NCI-H2196 (cell line): ENCODE results near the gene GLRA3.
"Not testable (repeated sequence)": the region's sequence is repeated elsewhere in the genome, so short reads cannot be mapped to it uniquely, and the experiment has no call there.

Experiments
- DNase-seq: peaks from one replicate; lab custom pipeline; 2025; ENCODE audit not compliant: unreplicated experiment; lab: John Stamatoyannopoulos, UW

GLRA3 gene

DNA sequence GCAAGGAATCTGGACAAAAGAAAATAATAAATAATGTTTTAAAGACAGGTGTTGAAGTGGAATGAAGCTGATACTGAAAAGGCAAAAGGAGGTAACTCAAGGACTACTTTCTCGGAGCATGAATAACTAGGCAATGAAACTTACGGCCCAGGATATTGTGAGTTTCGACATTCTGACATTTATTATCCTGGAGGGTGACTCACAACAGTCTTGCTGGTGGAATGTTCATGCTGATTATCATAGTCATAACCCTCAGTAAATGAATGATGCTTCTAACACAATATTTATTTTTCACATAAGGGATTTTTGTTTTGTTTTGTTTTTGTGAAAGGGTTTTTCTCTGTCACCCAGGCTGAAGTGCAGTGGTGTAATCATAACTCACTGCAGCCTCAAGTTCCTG, 159.8 kb downstream of the GLRA3 start:
- DNase-seq, result no peak

DNA sequence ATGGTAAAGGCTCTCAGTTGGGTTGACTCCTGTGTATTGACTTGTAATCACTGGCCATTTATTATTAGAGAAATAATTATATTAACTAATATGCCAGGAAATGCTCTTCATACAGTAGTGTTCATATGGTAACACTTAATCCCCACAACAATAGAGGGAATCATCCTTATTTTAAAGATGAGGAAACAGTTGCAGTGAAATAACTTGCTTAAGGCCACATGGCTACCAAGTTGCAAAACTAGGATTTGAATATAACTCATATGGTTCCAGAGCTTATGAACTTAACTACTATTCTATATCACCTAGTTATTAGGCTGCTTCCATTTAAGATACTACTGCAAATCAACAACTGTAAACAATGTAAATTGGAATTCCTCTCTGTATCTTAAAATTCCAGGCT, 163.2 kb downstream of the GLRA3 start:
- DNase-seq, result no peak

DNA sequence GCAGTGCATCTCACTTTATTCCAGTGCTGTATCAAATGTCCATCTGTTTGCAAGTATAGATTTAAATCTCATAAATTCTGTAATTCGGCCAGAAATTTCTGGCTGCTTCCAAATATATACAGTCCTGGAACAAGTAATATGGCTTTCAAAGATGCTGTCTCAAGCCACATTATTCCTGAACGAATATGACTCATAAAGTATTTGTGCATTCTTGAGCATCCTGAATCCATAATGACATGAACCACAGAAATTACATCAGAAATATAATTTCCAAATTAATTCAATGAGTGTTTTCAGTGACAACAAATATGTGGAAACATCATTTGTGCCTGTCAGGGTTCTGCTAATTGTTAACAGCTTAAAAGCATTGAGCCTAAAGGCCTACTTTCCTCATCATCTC, 165.8 kb downstream of the GLRA3 start:
- no peak for DNase-seq

DNA sequence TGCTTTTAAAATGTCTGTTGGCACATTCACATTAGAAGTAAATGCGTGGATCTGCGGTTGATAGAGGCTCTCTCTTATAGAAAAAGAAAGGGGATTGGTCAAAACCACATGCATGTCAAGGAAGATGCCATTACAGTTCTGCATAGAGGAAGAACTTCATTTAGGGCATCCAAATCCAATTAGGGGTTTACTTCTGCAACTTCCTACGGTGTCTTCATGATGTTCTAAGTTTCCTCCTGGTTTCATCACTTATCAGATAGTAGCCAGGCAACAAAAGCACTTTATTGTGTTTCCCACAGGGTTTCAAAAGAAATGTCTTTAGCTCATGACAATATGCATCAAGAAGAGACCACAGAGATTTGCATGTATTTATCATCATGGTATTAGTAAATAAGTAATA, 170.8 kb downstream of the GLRA3 start:
- no peak for DNase-seq

DNA sequence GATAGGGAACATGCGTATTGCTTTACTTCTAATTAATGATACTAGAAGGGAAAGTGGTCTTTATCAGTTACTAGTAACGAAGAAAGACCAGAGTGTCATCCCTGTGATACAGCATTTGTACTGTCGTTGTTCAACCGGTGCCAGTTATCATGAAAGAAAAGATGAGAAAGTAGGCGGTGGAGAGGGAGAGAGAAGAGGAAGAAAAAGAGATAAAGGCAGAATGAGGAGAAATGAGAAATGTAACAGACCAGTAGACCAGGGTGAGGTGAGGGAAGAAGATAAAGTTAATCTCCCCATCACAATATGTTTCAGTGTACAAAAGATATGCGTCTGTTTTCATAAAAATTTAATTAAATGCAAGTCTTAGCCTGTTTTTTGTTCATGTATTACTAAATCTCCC, 171.6 kb downstream of the GLRA3 start:
- no peak for DNase-seq

DNA sequence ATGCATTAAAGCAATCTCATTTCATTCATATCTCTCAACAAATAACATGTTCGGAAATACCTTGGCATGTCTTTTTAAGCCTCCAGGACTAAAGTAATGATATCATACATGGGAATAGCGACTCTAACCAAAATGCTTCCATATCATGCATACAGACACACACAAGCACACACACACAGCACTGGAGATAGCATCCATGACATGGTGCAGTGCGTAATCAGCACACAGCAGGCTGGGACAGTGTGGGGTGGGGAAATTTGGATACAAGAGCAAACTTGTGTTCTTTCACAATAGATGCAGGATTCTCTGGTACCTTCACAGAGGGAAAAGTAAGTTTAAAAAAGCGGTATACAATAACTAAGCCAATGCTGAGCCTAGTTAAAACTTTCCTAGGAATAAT, 174.4 kb downstream of the GLRA3 start:
- DNase-seq, result no peak

DNA sequence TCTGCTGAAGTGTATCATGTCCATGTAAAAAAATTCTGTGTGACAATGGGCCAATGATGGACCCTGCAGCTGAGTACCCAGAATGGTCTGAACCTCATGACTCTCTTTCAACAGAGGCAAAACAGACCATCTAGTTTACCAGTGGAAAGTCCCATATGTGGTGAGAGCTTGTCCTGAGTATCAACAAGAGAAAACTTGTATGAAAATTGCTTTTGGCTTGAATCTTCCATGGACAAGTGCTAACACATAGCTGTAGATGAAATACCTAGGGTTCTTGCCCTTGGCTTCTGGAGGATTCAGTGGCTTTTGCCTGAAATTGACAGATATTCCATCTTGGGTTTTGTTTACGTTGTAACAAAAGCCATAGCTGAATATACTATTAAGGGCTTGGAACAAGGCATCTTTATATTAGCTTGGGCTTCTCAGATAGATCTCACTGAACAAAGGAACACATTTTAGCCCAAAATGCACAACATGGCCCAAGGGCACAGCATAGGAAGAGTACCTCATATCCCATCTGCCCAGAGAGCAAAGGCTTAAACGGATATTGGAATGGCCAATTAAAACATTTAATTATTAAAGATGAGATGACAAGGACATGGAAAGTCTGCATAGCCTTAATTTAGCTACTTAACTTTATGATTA, 178.2 kb downstream of the GLRA3 start:
- DNase-seq, result no peak

DNA sequence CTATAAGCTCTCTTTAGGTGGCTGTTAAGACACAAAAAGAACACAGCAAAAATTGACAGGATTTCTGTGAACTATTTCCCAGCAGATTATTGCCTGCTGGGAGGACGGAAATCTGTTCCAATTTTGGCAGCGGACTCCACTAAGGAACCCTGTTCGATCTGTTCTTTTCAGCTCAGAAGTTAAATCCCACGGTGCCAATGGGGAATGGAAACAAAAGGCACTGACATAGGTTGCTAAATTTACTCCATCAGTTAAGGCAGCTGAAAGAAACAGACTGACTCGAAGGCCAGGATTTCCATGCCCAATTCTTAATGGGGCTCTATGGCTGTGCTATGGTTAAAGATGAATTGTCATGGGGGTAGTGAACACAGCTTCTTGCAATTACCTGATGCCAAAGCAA, 180.2 kb downstream of the GLRA3 start:
- no peak for DNase-seq

DNA sequence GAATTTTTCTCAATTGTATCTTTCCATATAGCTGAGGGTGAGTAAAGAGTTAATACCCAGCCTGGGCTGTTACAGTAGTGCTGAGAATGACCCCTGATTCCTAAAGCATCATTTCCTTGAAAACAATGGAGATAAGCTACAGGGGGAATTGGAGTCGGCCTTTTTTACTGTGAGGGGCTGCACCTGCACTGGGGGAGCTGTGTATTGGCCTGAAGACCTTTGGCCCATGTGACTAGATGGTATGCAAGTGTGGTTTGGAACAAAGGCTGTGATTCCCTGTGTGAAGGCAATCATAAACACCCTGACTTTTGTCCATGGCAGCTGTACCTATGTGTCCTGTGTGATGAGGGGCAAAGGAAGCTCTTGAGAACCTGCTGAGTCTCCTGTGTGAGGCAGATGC, 182.7 kb downstream of the GLRA3 start:
- DNase-seq, result no peak

DNA sequence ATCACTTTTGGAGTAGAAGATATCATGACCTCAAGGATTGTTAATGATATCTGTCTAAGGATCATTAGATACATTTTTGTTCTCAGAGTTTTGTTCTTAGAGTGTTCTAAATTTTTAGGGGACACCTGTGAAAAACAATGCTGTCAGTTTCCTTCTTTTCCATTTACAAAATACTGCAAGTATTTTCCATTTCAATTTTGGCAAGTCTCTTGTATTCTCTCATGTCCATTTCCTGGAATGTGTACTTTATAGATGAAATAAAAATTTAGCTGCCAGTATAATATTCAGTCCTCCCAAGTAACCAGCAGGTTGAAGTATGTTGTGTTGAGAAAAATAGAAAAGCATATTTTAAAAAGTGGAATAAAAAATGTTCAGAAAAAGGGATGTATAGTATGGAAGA, 188.9 kb downstream of the GLRA3 start:
- no peak for DNase-seq

DNA sequence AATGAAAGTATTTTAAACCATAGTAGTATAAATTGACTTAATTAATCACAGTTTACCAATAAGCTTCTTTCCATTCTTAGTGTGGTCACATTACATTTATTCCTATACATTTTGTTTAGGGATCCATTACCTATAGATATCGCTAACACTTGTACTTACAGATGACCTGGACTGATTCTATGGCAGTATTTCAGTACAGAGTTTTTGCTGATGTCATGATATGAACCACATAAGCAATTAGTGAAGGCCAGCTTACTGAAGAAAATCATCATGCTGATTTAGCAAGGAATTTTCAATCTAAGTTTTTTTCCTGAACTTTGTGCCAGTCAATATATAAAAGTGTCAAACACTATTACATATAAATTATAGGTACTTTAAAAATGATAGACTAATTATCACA, 193.3 kb downstream of the GLRA3 start:
- no peak for DNase-seq

DNA sequence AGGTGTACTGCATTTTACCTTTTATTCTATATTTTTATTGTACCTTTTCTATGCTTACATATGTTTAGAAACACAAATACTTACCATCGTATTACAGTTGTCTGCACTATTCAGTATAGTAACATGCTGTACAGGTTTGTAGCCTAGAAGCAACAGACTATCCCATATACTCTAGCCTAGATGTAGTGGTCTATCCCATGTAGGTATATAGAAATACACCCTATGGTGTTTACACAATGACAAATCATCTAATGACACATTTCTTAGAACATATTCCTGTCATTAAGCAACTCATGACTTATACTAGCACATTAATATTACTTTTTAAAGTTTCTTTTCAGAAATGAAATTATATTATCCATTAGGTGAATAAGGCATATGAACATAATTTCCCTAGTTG, 195.6 kb downstream of the GLRA3 start:
- no peak for DNase-seq

DNA sequence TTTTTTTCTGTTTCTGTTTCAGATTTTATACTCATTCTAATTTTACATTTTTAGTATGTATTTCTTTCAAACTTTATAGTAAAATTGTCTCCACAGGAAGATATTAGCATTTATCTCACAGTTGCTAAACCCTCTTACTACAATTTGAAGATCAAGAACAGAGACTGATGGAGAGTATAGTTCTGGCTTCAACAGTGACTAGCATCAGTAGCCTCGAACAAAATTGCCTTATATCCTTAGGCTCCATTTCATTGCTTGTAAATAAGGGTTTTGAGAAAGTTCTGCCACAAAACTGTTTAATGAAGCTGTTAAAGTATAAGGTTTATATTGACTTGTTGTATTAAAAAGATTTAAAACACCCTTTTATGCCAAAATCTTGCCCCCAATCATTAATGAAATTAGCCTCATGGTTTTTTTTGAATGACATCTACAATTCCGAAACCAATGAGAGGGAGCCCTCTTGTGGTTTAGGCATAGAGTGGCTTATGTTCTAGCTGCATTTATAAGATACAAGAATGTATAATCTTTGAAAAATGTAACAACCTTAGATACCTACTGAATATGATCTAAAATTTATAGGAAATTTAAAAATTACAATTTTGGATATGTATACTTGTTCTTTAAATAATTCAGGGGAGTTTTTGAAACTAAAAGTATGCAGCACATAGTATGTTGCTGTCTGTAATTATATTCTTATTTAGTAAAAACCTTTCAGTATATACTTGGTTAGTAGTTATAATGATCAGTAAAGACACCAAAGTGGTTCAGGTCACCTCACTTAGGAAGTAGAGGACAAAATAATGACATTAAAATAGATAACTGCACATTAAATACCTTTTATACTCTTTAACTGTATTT, 196.9 kb downstream of the GLRA3 start:
- DNase-seq, result no peak

DNA sequence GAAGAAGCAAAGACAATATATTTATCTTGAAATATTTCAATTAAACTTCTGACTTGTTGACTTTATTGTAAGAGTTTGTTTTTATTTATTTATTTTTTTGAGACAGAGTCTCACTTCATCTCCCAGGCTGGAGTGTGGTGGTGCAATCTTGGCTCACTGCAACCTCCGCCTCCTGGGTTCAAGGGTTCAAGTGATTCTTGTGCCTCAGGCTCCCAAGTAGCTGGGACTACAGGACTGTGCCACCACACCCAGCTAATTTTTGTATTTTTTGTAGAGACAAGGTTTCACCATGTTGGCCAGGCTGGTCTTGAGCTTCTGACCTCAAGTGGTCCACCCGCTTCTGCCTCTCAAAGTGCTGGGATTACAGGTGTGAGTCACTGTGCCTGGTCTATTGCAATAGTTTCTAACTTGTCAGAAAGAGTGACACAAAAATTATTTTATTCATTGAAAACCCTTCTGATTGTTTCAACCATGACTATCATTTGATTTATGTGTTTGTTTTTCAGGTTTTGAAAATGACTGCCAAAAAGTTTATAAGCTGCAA, 199.1 kb downstream of the GLRA3 start:
- DNase-seq, result not testable (repeated sequence)

DNA sequence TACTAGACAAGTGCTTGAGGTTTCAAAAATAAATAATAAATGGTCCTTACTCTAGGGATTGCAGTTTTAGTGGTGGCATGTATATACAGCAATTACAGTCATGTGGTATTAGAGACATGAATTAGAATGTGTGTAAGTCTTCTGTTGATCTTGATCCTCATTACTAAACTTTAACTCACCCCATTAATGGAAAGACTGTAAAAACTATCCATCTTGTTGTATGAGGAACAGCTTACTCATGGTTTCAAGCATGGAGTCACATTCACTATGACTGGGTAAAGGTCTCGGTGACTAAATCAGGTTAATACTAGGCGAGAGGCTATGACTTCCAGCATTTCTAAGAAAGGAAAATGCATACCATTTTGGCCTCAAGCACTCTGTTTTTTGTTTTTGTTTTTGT, 199.8 kb downstream of the GLRA3 start:
- no peak for DNase-seq

DNA sequence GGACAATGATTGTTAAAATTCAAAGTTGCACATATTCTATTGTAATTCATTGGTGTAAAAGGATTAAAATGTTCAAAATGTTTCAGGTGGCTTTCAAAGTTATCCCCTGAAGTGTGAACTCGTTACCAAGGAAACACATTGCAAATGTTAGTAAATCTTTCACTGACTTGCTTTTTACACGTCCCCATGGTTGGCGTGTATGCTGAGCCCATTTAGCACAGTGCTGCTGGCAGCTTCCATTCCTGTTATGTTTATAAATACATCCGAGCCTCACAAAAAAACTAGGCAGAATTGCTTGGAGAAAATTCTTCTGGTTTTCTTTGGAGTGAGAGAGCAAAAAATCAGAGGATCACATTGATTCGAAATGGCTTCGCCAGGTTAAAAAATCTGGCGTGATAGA, 200.9 kb downstream of the GLRA3 start:
- no peak for DNase-seq

DNA sequence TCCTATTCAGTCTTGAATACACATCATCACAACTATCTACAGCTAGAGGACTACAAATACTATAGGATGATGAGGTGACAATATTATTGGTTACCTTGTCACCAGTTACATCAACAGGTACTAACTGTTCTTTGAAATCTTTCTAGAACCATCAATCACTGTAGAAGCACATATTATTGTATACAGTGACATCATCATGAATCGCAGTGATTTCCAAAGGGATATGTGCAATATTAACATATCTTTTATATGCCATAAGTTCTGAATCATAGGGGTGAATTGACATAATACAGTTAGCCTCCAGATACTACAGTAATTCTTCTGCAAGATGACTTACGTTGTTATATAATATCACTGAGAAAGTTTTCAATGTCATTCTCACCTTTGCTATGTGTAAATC, 201.6 kb downstream of the GLRA3 start:
- no peak for DNase-seq

DNA sequence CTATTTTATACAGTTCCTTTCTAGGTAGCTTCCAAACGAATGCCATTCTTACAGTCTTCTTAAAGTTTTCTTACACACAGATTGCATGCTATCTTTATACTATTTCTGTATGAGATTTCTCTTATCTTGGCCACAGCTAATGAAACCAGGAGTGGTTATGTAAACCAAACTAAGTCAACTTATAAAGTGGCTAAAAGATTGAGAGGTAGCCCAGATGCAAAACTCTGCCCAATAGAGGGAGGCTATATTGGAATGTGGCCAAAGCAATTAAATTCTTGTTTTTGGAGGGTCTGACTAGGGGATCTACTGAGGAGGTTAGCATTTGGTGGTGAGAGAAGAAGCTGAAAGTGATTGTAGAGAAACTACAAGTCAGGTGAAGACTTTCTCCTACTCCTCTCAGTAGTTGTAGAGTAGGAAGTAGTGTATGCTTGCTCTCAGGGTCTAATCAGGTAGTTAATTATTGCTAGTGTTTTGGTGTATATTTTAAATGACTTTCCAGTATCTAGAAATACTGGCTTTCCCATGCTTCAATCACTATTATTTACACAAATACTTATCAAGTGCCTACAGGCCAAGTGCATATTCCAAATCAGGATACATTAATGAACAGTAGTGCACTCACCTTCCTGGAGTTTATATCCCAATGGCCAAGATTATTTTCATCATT, 202.6 kb downstream of the GLRA3 start:
- no peak for DNase-seq

DNA sequence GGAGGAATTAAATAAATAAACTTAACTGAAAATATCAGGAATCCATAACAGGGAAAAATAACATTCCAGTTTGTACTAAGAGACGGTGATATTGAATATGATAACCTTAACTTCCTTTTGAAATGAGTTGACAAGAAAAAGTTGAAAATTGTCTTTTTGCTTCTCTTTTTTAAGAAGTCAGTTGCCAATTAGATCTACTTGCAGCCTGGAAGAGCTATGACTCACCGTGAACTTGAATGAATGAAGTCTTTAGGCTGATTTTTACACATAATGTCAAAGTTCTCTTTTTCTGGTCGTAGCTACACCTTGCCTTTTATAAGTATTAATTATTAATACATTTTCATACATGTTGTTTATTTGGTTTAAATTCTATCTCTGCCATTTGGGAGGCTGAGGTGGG, 212.4 kb downstream of the GLRA3 start:
- DNase-seq, result no peak

DNA sequence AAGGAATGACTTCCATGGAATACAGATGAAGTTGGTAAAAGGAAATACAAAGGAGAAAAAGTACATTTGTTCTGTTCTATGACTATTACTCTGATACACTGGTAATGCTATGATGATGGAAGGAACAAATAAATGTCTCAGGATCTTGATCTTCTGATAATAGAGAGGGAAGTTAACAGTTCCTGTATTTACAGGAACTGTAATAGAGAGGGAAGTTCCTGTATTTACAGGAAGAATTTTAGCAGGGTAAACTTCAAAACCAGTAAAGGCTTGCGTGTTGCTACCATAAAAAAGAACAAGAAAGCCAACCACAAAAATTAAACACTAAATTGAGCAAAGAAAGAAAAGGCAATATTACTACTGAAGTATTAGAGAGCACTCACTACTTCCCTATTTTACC, 215.1 kb downstream of the GLRA3 start:
- DNase-seq, result no peak

DNA sequence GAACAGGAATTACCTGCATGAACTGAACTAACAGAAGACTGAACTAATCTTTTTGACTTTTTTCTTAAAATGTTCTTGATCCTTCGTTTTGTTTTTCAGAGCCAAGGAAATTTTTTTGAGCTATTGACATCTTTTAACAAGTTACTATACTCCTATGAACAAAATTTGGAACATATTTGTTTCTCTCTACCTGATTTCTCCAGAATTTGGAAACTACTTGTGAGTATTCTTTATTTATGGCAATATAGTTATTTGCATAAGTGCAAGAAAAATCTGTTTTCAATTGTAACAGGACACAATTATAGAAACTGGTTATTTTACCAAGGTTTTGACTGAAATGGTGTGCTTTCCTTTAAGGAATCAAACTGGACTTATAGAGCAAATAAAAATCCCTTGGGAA, 217.3 kb downstream of the GLRA3 start:
- no peak for DNase-seq

DNA sequence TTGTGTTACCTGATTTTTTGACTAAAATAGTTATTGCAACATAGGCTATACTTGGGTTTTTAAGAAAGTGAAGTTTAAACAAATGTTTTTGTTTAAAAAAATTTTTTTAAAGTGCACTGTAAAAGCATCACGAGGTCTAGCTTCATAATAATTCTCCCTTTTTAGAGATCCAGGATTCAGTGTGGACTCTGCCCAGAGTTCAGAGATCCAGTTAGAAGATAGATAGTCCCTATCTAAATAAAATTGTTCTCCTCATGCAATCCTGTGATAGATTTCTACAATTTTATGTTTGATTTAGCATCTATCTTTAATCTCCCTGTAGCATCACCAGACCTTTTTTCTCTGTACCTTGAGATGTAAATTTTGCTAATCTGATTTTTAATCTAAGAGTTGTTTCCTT, 221.3 kb downstream of the GLRA3 start:
- DNase-seq, result no peak
